ENCODE results near the gene PRELID1.
A peak's percentile ranks its signal among the peaks of the same experiment; 100 is the strongest.
"Not testable (repeated sequence)": the region's sequence is repeated elsewhere in the genome, so short reads cannot be mapped to it uniquely, and the experiment has no call there.

Gene PRELID1

DNA sequence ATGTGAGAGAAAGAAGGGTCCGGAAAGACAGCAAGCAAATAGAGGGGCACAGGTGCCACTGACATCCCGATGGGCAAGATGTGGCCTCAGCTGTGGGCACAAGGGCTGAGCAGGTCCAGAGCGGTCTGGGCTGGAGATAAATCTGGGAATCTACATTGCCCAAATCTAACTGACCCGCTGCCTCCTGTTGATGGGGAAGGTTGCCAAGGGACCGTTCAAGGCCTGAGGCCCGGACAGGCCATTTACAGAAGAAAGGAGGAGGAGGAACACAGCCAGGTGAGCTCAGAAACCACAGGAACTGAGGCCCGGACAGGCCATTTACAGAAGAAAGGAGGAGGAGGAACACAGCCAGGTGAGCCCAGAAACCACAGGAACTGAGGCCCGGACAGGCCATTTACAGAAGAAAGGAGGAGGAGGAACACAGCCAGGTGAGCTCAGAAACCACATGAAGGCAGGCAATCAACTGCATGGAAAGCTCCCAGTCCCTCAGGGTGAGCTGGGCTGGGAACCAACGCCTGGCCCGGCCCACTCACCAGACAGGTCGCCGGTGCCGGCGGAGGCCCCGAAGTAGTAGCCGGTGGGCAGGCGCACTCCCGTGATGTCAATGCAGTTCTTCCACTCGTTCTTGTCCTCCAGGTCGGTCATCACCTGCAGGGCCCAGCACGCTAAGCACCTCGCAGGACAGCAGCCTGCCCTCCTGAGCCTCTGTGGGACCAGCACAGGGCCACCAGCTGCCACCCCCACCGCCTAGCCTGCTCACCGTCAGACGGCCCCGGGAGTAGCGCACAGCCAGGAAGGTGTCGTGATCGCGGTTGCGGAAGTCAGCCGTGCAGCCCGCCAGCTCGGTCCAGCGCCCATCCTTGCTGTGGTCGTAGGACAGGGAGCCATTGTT is 33.2 kb downstream of the PRELID1 start:
- no peak for DNase-seq

GRCh38 chr5:177338251-177339106 is 34.9 kb downstream of the PRELID1 start:
- no peak for DNase-seq

- no peak for DNase-seq
Observed at GRCh38 chr5:177339107-177339638, 35.6 kb downstream of the PRELID1 start.

GRCh38 chr5:177343000-177343399 is 39.4 kb downstream of the PRELID1 start:
- not testable (repeated sequence) for DNase-seq

- DNase-seq = no peak
Observed at GRCh38 chr5:177343777-177344176, 40.2 kb downstream of the PRELID1 start.

DNA sequence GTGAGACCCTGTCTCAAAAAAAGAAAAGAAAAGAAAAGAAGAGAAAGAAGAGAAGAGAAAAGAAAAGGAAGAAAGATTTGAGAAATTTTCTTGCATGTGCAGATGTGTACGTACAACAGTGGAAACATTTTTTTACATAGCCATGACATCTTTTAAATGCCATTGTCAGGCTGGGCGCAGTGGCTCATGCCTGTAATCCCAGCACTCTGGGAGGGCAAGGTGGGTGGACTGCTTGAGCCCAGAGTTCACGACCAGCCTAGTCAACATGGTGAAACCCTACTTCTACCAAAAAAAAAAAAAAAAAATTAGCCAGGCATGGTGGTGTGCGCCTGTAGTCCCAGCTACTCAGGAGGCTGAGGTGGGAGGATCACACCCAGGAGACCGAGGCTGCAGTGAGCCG is 41.3 kb downstream of the PRELID1 start:
- no peak for DNase-seq

GRCh38 chr5:177346820-177347219 is 43.2 kb downstream of the PRELID1 start:
- no peak for DNase-seq

DNA sequence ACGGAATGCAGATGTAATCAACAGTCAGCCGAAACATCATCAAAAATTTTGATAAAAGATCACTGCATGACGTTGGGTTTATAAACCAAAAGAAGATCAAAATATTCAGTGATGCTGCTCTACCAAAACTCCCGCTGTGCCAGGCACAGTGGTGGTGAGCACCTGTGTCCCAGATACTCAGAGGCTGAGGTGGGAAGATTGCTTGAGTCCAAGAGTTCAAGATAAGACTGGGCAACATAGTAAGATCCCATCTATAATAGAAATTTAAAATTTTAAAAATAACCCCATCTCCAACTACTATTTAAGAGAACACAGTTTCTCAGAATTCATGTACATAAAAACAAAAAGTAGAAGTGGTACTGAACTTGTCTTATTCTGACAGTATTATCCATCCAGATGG is 44.1 kb downstream of the PRELID1 start:
- DNase-seq = no peak

- DNase-seq = no peak
Observed at GRCh38 chr5:177349362-177349647, 45.7 kb downstream of the PRELID1 start.

DNA sequence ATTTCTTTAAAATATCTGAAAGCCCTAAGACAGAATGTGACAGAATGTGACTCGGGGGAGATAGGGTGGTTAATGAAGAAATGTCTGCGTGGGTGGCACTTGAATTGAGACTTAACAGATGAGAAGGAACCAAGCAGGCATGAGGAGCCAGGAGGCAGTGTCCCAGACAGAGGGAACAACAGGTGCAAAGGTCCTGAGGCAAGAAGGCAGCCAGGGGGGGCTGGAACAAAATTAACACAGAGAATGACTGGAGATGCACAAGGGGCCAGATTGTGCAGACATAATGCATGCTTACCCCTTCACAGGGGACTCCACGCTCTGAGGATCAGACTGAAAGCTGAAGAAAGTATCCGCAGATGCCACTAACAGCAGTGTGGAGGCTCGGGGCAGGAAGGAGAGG is 46.2 kb downstream of the PRELID1 start:
- no peak for DNase-seq

DNA sequence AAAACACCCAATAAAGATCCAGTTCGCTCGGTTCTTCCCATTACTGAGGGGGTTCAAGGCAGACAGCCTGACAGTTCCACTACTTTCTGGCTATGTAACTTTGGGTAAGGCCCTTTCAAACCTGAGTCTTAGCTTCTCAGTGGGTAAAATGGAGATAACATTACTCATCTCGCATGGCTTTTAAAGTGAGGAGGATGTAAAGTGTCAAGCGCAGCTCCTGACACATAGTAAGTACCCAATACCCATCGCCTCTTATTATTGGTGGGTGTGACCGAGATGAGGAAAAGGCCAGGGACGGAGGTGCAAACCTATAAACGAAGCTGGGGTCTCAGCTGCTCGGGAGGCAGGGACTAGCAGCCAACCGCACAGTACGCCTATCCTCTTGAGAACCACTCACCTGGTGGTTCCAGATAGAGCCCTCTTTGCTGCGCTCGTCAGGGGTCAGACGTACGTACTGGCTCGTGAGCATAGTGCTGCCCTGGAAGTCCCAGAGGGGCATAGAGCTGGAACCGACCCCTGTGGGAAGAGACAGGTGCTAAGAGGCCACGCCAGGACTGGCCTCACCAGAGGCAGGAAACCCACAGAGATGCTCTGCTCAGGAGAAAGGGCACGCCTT is 47.3 kb downstream of the PRELID1 start:
- no peak for DNase-seq

GRCh38 chr5:177351392-177352329 is 48.1 kb downstream of the PRELID1 start, which contains the start of gene LMAN2:
LMAN2 (minus strand) TSS chr5:177351668; CDS start chr5:177351647, 21 bp downstream.
- DNase-seq = peak; percentile 93

DNA sequence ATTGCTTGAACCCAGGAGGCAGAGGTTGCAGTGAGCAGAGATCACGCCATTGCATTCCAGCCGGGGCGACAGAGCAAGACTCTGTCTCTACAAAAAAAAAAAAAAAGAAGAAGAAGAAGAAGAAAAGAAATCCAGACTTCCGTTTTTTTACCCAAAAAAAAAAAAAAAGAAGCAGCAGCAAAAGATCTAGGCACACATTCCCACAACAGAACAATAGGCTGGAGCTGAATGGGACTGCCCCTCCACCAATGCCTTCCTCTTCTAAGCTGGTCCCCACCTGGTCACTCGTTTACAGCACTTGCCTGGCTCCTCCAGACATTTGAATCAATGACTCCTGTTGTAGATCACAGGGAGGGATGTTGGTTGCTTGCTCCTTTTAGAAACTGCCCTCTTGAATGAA is 49.5 kb downstream of the PRELID1 start:
- no peak for DNase-seq

DNA sequence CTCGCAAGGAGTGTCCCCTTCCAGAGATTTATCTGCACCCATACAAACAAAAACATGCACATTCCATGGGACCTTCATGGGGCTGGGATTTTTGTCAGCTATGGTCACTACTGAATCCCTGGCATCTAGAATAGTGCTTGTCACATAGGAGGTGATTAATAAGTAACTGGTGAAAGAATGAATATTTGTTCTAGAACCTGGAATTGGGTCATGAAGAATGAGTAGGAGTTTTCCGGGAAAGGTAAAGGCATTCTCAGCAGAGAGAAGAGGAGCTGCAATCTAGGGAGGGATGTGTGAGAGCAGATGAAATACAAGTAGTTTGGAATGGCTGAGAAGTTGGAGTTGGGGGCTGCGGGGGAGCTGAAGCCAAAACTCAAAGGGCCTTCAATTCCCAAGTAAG is 50.7 kb downstream of the PRELID1 start:
- DNase-seq = no peak

GRCh38 chr5:177354711-177355110 is 51.1 kb downstream of the PRELID1 start:
- DNase-seq = no peak

- DNase-seq = no peak
Observed at GRCh38 chr5:177355162-177355867, 51.7 kb downstream of the PRELID1 start.

- no peak for DNase-seq
Observed at GRCh38 chr5:177355868-177356168, 52.2 kb downstream of the PRELID1 start.
